GM19240 (cell line): ENCODE results near the gene CAND2.
"Not testable (repeated sequence)": the region's sequence is repeated elsewhere in the genome, so short reads cannot be mapped to it uniquely, and the experiment has no call there.

Experiments
- DNase-seq: peaks from one replicate; pipeline ENCODE4 v3.0.0; 2011; ENCODE audit warnings: low spot score; ENCODE audit not compliant: insufficient read length

CAND2 gene

DNA sequence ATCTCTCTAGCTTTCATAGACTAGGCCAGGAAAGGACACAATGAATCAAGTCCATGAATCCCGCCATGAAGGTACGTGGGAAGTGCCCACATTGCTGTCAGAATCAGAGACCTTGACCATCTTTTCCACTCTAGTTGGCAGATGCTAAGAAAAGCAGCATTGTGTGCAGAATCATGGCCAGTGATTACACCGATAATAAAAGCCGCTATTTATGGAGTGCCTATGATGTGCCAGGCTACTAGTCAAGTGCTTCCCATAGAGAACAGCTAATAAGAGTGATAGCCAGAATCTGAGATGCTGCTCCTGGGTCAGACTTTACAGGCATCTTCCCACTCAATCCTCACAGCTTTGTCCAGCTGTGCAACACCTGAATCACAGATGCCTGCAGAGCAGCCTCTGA lies 58.1 kb downstream of the CAND2 start:
- DNase-seq, result no peak

DNA sequence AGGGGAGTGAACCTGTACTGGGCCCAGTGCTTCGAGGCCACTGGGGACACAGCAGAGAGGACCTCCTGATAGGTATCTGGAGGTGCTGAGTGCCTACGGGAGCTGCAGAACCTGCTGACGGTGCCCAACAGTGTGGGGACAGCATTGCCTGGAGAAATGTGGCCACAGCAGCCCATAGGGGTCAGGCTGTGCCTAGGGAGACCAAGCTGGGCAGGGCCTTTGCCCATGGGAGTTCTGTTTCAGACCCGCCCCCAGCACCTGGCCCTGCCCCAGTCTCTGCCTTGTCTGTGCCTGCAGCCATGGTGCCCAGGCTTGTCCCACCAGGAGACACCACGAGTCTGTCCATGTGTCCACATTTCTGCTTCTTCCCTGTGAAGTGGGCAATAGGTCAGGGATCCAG lies 60.1 kb downstream of the CAND2 start:
- no peak for DNase-seq

GRCh38 chr3:12859840-12860239 lies 63.4 kb downstream of the CAND2 start:
- no peak for DNase-seq

- DNase-seq, result no peak
These were observed 65.1 kb downstream of the CAND2 start for GRCh38 chr3:12861611-12862010.

DNA sequence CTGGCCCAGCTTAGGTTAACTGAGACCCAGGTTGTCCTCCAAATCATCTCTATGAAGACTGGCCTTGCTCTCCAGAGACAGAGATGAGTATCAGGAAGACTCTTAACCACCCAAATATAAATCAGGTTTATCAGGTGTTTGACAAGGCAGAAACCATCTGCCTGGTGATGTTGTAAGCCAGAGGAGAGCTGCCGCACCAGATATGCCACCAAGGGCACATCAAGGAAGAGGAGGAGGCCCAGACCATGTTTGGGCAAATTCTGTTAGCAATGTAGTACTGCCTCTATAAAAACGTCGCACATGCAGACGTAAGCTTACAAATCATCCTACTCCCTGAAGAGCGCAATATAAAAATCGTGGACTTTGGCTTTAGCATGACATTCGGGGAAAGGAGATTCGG lies 65.9 kb downstream of the CAND2 start:
- no peak for DNase-seq

DNA sequence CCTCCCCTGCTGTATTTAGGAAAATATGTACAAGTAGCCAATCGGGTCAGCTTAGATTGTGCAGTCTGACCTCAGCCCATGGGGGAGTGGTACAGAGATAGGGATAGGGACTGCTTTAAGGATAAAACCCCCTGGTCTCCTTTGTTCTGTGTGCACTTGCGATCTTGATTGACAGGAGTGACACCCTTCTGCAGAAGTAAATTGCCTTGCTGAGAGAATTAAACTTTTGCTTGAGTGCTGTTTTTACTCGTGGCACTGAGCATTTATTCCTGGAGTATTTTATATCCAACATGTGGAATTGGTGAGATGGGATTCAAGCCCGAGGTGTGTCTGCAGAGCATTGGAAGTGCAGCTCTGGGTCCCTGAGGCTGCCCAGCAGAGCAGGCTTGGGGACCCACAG lies 68.8 kb downstream of the CAND2 start:
- no peak for DNase-seq

GRCh38 chr3:12866836-12867235 lies 70.4 kb downstream of the CAND2 start:
- no peak for DNase-seq

GRCh38 chr3:12868039-12869034 lies 71.9 kb downstream of the CAND2 start:
- DNase-seq, result no peak

GRCh38 chr3:12869035-12869621 lies 72.6 kb downstream of the CAND2 start:
- peak; percentile 59 for DNase-seq

GRCh38 chr3:12870942-12871341 lies 74.5 kb downstream of the CAND2 start:
- peak; percentile 51 for DNase-seq

DNA sequence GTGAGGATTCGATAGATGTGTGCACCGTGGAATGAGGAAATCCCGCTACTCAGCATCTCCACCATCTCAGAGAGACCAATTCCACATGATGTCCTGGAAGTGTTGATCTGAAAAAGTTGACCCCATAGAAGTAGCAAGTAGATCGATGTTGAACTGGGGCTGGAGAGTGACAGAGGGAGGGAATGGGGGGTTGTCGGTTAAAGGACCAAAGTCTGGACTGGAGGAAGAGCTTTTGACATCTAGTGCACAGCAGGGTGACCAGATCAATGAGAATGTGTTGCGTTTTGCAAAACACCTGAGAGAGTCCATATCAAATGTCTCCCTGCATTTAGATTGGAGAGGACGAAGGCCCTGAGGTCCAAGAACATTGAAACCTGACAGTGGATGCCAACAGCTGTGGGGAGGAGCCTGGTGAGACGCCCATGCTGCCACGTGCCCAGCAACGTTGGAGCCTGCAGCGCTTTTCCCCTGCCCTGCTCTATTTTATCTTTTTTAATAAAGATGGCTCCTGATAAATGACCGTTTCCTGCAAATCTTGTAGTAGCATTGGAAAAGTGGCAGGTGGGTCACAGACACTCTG lies 75.0 kb downstream of the CAND2 start:
- no peak for DNase-seq

DNA sequence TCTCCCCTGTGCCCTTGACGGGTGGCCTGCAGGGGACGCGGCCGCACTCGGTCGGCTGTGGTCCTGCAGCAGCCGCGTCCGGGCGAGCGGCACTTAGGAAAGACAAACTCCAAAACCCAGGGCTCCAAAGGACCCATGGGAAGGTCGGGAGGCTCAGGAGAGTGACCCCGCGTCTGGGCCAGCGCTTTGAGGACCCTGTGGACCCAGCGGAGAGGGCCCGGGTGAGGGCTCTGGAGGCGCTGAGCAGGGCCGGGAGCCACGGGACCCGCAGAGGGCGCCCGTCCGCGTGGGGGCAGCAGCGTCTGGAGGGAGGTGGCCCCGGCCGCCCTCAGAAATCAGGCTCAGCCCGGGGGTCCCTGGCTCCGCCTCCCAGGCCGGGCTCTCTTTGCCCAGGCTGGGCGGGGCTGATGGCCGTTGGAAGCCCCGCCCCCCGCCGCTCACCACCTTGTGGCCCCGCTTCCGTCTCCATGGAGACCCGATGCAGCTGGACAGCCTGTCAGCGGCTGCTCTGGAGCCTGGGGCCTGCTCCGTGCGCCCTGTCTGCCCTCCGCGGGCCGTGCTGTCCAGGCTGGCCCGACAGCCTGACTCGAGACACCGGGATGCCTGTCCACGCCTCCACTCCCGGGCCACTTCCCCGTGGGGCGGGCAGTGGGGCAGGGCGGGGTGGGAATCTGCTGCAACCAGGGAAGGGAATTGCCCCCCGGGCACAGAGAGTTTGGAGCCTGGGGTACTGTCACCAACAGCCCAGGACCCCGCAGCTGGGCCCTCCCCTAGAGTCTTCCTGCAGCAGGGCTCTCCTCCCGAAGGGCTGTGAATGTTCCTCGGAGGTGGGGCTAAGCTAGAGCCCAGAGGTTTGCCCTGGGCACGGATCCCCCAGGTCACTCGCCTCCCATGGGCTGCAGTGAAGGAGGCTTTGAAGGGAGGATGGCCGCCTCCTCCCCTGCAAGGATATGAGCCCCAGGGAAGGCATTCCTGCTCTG lies 79.7 kb downstream of the CAND2 start:
- DNase-seq, result no peak

- no peak for DNase-seq
These were observed 80.6 kb downstream of the CAND2 start for GRCh38 chr3:12877040-12877439.

GRCh38 chr3:12878141-12878574 lies 81.7 kb downstream of the CAND2 start:
- DNase-seq, result no peak

GRCh38 chr3:12878758-12879157 lies 82.3 kb downstream of the CAND2 start:
- DNase-seq, result not testable (repeated sequence)

GRCh38 chr3:12879191-12879815 lies 82.8 kb downstream of the CAND2 start:
- no peak for DNase-seq

DNA sequence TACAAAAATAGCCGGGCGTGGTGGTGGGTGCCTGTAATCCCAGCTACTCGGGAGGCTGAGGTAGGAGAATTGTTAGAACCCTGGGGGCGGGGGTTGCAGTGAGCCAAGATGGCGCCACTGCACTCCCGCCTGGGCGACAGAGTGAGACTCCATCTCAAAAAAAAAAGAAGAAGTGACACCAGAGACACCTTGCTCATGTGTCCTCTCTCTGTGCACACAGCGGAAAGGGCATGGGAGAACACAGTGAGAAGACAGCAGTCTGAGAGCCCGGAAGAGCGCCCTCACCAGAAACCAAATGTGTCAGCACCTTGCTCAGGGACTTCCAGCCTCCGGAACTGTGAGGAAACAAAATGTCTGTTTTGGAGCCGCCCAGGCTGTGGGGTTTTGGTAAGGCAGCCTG lies 85.4 kb downstream of the CAND2 start:
- not testable (repeated sequence) for DNase-seq

GRCh38 chr3:12882336-12883310 lies 86.1 kb downstream of the CAND2 start:
- no peak for DNase-seq

- DNase-seq, result no peak
These were observed 87.8 kb downstream of the CAND2 start for GRCh38 chr3:12884186-12884680.
